Smooth muscle cell (in vitro differentiated cells): Measurements from ENCODE around the gene KCNG1. TPM values are rescaled to one million over a fixed set of nuclear protein-coding genes. Genes with fewer than 3 reads are reported as not detected.

Source experiments
- DNase-seq: peaks from one replicate; lab custom pipeline; 2025; ENCODE audit not compliant: unreplicated experiment; lab: John Stamatoyannopoulos, UW
- H2AFZ ChIP-seq: fragments of 200-600 bp; sonication (generic); 2 replicates; pipeline ENCODE4 v1.6.0; 2016; ENCODE audit warnings: antibody characterized with exemption, low read depth, mild to moderate bottlenecking
- H3F3A ChIP-seq: fragments of 200-600 bp; sonication (generic); 2 replicates; pipeline ENCODE4 v1.6.0; 2017; ENCODE audit warnings: antibody characterized with exemption, low read depth
- H3K27ac ChIP-seq: fragments of 200-600 bp; sonication (generic); 2 replicates; pipeline ENCODE4 v1.5.1; 2016; ENCODE audit warnings: low read depth, mild to moderate bottlenecking
- H3K27me3 ChIP-seq: fragments of 200-600 bp; sonication (generic); 2 replicates; pipeline ENCODE4 v1.6.1; 2016; ENCODE audit warnings: low read depth, mild to moderate bottlenecking
- H3K36me3 ChIP-seq: fragments of 200-600 bp; sonication (generic); 2 replicates; pipeline ENCODE4 v1.5.1; 2016; ENCODE audit warnings: low read depth
- H3K4me1 ChIP-seq: fragments of 200-600 bp; sonication (generic); 2 replicates; pipeline ENCODE4 v1.5.1; 2016; ENCODE audit warnings: low read depth
- H3K4me2 ChIP-seq: fragments of 200-600 bp; sonication (generic); 2 replicates; pipeline ENCODE4 v1.6.0; 2016; ENCODE audit warnings: mild to moderate bottlenecking
- H3K4me3 ChIP-seq: fragments of 200-600 bp; sonication (generic); 2 replicates; pipeline ENCODE4 v1.5.1; 2016; ENCODE audit warnings: mild to moderate bottlenecking
- H3K79me2 ChIP-seq: fragments of 200-600 bp; sonication (generic); 2 replicates; pipeline ENCODE4 v1.6.0; 2016; ENCODE audit warnings: low read depth, mild to moderate bottlenecking
- H3K9ac ChIP-seq: fragments of 200-600 bp; sonication (generic); 2 replicates; pipeline ENCODE4 v1.6.0; 2016; ENCODE audit warnings: low read depth
- H3K9me3 ChIP-seq: fragments of 200-600 bp; sonication (generic); replicated peaks from 2 replicates; pipeline ENCODE4 v1.5.1; 2016; ENCODE audit warnings: low read depth
- H4K20me1 ChIP-seq: fragments of 200-600 bp; sonication (generic); 2 replicates; pipeline ENCODE4 v1.6.0; 2016; ENCODE audit warnings: low read depth
- WGBS: methylation state at CpG from one replicate; pipeline ENCODE4 v1.1.7; 2016; ENCODE audit warnings: low lambda C conversion rate; 5-methylcytosine and 5-hydroxymethylcytosine counted together
- polyA plus RNA-seq: library from polyadenylated mRNA; unstranded; fragments of >200 nt; fragmentation: Nextera tagmentation; extraction: Ambion mirVana; gene quantifications from 2 replicates; pipeline ENCODE4 v1.2.1, GENCODE V29; 2016
- total RNA-seq: library from RNA; depleted of rRNA; stranded (reverse); fragments of >200 nt; gene quantifications from 2 replicates; pipeline ENCODE4 v1.2.3, GENCODE V29; 2014
- TF ChIP-seq, protein P1 (sequence below): fragments of 200-600 bp; sonication (generic); IDR thresholded peaks from 2 replicates; pipeline ENCODE4 v1.5.1; 2017; ENCODE audit warnings: borderline replicate concordance, mild to moderate bottlenecking, antibody characterized with exemption; ENCODE audit not compliant: insufficient read depth, poor library complexity, severe bottlenecking

The KCNG1 gene
- total and polyA plus RNA-seq, 2 experiments from 2014 or later = 51.2 to 54.1 TPM

- no peak overlapping the region for H2AFZ ChIP-seq
- TF ChIP-seq, protein P1, sequence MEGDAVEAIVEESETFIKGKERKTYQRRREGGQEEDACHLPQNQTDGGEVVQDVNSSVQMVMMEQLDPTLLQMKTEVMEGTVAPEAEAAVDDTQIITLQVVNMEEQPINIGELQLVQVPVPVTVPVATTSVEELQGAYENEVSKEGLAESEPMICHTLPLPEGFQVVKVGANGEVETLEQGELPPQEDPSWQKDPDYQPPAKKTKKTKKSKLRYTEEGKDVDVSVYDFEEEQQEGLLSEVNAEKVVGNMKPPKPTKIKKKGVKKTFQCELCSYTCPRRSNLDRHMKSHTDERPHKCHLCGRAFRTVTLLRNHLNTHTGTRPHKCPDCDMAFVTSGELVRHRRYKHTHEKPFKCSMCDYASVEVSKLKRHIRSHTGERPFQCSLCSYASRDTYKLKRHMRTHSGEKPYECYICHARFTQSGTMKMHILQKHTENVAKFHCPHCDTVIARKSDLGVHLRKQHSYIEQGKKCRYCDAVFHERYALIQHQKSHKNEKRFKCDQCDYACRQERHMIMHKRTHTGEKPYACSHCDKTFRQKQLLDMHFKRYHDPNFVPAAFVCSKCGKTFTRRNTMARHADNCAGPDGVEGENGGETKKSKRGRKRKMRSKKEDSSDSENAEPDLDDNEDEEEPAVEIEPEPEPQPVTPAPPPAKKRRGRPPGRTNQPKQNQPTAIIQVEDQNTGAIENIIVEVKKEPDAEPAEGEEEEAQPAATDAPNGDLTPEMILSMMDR = no peak
- no peaks in the 10 kb centered on the region for H3K79me2 ChIP-seq
- H3K4me1 ChIP-seq = no peaks in the 10 kb centered on the region
- no peak for DNase-seq
- WGBS = 67% methylated on average over 20 of the region's 20 CpGs
- H3K9ac ChIP-seq = no peak overlapping the region
- H3K4me3 ChIP-seq = no peak overlapping the region
- no peak overlapping the region for H3K4me2 ChIP-seq
- H3K9me3 ChIP-seq = no peaks in the 10 kb centered on the region
- H3K36me3 ChIP-seq = no peaks in the 10 kb centered on the region
- H3K27ac ChIP-seq = no peak overlapping the region
- H4K20me1 ChIP-seq = no peaks in the 10 kb centered on the region
- no peaks in the 10 kb centered on the region for H3F3A ChIP-seq
- H3K27me3 ChIP-seq = no peaks in the 10 kb centered on the region
Measured at GRCh38 chr20:50977066-50978021, 45.6 kb downstream of the KCNG1 start.

- 94% methylated on average over 10 of the region's 10 CpGs for WGBS
Measured at GRCh38 chr20:50975701-50976330, 47.1 kb downstream of the KCNG1 start.

DNA sequence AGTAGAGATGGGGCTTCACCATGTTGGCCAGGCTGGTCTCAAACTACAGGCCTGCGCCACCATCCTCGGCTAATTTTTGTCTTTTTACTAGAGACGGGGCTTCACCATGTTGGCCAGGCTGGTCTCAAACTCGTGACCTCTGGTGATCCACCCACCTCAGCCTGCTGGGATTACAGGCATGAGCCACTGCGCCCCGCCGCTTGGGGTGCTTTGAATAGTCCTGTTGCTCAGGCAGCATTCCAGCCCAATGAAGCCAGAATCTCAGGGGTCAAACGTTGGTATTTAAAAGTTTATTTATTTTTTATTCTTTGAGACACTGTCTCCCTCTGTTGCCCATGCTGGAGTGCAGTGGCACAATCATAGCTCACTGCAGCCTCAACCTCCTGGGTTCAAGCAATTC is 53.0 kb downstream of the KCNG1 start:
- WGBS = 94% methylated on average over 8 of the region's 8 CpGs
- no peaks in the 10 kb centered on the region for H3K36me3 ChIP-seq
- no peaks in the 10 kb centered on the region for H3K79me2 ChIP-seq
- H4K20me1 ChIP-seq = no peaks in the 10 kb centered on the region
- no peak overlapping the region for H2AFZ ChIP-seq
- peaks cover 22% of the 10 kb centered on the region for H3K4me1 ChIP-seq
- DNase-seq = no peak
- H3K4me3 ChIP-seq = no peak overlapping the region
- H3F3A ChIP-seq = no peaks in the 10 kb centered on the region
- no peaks in the 10 kb centered on the region for H3K9me3 ChIP-seq
- TF ChIP-seq, protein P1 = no peak
- no peak overlapping the region for H3K27ac ChIP-seq
- H3K9ac ChIP-seq = no peak overlapping the region
- no peak overlapping the region for H3K4me2 ChIP-seq
- no peaks in the 10 kb centered on the region for H3K27me3 ChIP-seq

More at GRCh38 chr20:50975701-50976330, 47.1 kb downstream of the KCNG1 start:
- Histone ChIP-seq H3K4me2 (no peak overlapping the region), H3K4me1 (no peaks in the 10 kb centered on the region), H3K27ac (no peak overlapping the region), H3K79me2 (no peaks in the 10 kb centered on the region), H3K4me3 (no peak overlapping the region), H2AFZ (no peak overlapping the region), H3K9ac (no peak overlapping the region), H3K9me3 (no peaks in the 10 kb centered on the region), H3K36me3 (no peaks in the 10 kb centered on the region), H3K27me3 (no peaks in the 10 kb centered on the region), H4K20me1 (no peaks in the 10 kb centered on the region), H3F3A (no peaks in the 10 kb centered on the region)
- DNase-seq = no peak
- TF ChIP-seq, protein P1 = no peak
